ENCODE measurements around the gene MED27.

- no peak for TF ChIP-seq POLR2AphosphoS5 (IDR thresholded peaks at IDR 0.05)
- TF ChIP-seq CTCF (IDR thresholded peaks at IDR 0.05), result no peak
- TF ChIP-seq POLR2A (IDR thresholded peaks at IDR 0.05), result no peak
Measured at GRCh38 chr9:132054024-132054423, 25.6 kb downstream of the MED27 start.

Data from sigmoid colon (tissue), 4 donors.